Measurements from ENCODE around the gene NFATC4. TPM values are rescaled to one million over a fixed set of nuclear protein-coding genes. Genes with fewer than 3 reads are reported as not detected.

Gene NFATC4
- total and polyA plus RNA-seq, 10 of the 15 experiments (the other 5 are each of a cell fraction or from before 2014, with no cell fraction given): 0.97 to 14.3 (median 4.9) TPM

DNA sequence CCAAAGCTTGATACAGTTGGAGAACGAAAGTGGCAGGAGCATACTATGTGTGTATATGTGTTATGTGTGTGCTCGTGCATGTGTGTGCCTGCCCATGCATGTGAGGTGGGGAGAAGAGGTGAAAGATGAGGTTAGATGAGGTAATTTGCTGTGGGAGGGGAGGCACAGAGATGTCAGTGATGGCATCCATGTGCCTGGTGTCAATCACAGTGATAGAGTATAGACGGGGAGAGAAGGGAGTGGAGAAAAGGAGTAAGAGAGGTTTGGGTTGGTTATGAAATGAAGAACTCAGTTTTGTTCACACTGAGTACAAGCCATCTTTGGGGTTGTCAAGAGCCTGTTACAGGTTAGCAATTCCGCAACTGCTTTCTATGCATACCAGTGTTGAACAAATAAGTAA lies 16.2 kb downstream of the NFATC4 start:
- Histone ChIP-seq H3K79me2 (ENCODE audit: control insufficient read depth, insufficient read depth, low read length) (no peaks in the 10 kb centered on the region), H3K4me3 (no peak overlapping the region), H2AFZ (ENCODE audit: control insufficient read depth, low read depth, low read length) (no peak overlapping the region), H3K9ac (ENCODE audit: control insufficient read depth, insufficient read depth, low read length) (no peak overlapping the region), H3K4me2 (ENCODE audit: control insufficient read depth, insufficient read depth) (no peak overlapping the region), H3K4me1 (ENCODE audit: control insufficient read depth, insufficient read depth, low read length) (no peaks in the 10 kb centered on the region), H3K27ac (ENCODE audit: control insufficient read depth, insufficient read depth) (no peak overlapping the region), H3K36me3 (ENCODE audit: control insufficient read depth in 2 of 2, insufficient read depth in 2 of 2, low read length in 1 of 2) (no peaks in the 10 kb centered on the region), H3K27me3 (replicated peaks in 1 of 2; ENCODE audit: control insufficient read depth in 2 of 2, insufficient read depth in 2 of 2, low read length in 1 of 2) (no peaks in the 10 kb centered on the region; a peak in 1 of 4 replicates), H4K20me1 (ENCODE audit: control insufficient read depth, insufficient read depth) (no peaks in the 10 kb centered on the region), H3K9me3 (replicated peaks; ENCODE audit: control insufficient read depth, insufficient read depth, low read length) (no peaks in the 10 kb centered on the region)
- BruUV-seq (replicated peaks): no TSS peak
- 45% methylated on average over 4 of the region's 4 CpGs for WGBS (ENCODE audit: insufficient coverage, insufficient replicate concordance, low lambda C conversion rate, missing lambda C conversion rate)
- TF ChIP-seq PKNOX1 (IDR thresholded peaks at IDR 0.05) (peak; percentile 73), SMARCA5 (IDR thresholded peaks at IDR 0.05) (no peak)
- in situ Hi-C loops (cut with MboI): no loop called here
- RAD21 ChIA-PET (ENCODE audit: unreplicated experiment): no interaction called here
- no peak for ATAC-seq
- intact Hi-C loops (cut with micrococcal nuclease; ENCODE audit: unreplicated experiment): no loop called here
- POLR2A ChIA-PET: no interaction called here
- DNase-seq (ENCODE audit: low read depth, low spot score): no peak
- SMC1A ChIA-PET (ENCODE audit: uncharacterized antibody, unreplicated experiment): no interaction called here
- CTCF ChIA-PET: interaction anchor here (1.2 kb wide), 1 partner anchor 47 kb away, joined by 4 read pairs; no protein-coding TSS in a partner anchor
- no peak for FAIRE-seq

GRCh38 chr14:24385524-24385923 lies 17.5 kb downstream of the NFATC4 start:
- intact Hi-C loops (cut with micrococcal nuclease; ENCODE audit: unreplicated experiment) (no loop called here), in situ Hi-C loops (cut with MboI) (no loop called here)
- no peaks in the 10 kb centered on the region for H3K4me1 ChIP-seq (ENCODE audit: control insufficient read depth, insufficient read depth, low read length)
- DNase-seq (ENCODE audit: low read depth, low spot score): no peak
- no peak overlapping the region for H3K4me3 ChIP-seq
- no peak for ATAC-seq
- no peaks in the 10 kb centered on the region for H3K79me2 ChIP-seq (ENCODE audit: control insufficient read depth, insufficient read depth, low read length)
- no peaks in the 10 kb centered on the region; a peak in 2 of 4 replicates for H3K27me3 ChIP-seq (replicated peaks in 1 of 2; ENCODE audit: control insufficient read depth in 2 of 2, insufficient read depth in 2 of 2, low read length in 1 of 2)
- 47% methylated on average over 4 of the region's 4 CpGs for WGBS (ENCODE audit: insufficient coverage, insufficient replicate concordance, low lambda C conversion rate, missing lambda C conversion rate)
- FAIRE-seq: no peak
- H3K9me3 ChIP-seq (replicated peaks; ENCODE audit: control insufficient read depth, insufficient read depth, low read length): no peaks in the 10 kb centered on the region
- ChIA-PET POLR2A (interaction anchor here (0.6 to 1.1 kb wide), 2 partner anchors 21 to 841 kb away, joined by 4 to 6 read pairs; no protein-coding TSS in a partner anchor), RAD21 (ENCODE audit: unreplicated experiment) (no interaction called here), CTCF (interaction anchor here (0.6 to 1.5 kb wide), 3 partner anchors 24 to 1288 kb away, joined by 3 to 6 read pairs (median 4); no protein-coding TSS in a partner anchor), SMC1A (ENCODE audit: uncharacterized antibody, unreplicated experiment) (no interaction called here)
- no peaks in the 10 kb centered on the region for H4K20me1 ChIP-seq (ENCODE audit: control insufficient read depth, insufficient read depth)
- H2AFZ ChIP-seq (ENCODE audit: control insufficient read depth, low read depth, low read length): no peak overlapping the region
- TF ChIP-seq SIN3A (IDR thresholded peaks at IDR 0.05; ENCODE audit: low read depth, low read length) (no peak), MXI1 (IDR thresholded peaks at IDR 0.05; ENCODE audit: low read depth, low read length) (no peak), WRNIP1 (IDR thresholded peaks at IDR 0.05; ENCODE audit: borderline replicate concordance, low read depth, low read length) (no peak)
- TF ChIP-seq, protein P1, sequence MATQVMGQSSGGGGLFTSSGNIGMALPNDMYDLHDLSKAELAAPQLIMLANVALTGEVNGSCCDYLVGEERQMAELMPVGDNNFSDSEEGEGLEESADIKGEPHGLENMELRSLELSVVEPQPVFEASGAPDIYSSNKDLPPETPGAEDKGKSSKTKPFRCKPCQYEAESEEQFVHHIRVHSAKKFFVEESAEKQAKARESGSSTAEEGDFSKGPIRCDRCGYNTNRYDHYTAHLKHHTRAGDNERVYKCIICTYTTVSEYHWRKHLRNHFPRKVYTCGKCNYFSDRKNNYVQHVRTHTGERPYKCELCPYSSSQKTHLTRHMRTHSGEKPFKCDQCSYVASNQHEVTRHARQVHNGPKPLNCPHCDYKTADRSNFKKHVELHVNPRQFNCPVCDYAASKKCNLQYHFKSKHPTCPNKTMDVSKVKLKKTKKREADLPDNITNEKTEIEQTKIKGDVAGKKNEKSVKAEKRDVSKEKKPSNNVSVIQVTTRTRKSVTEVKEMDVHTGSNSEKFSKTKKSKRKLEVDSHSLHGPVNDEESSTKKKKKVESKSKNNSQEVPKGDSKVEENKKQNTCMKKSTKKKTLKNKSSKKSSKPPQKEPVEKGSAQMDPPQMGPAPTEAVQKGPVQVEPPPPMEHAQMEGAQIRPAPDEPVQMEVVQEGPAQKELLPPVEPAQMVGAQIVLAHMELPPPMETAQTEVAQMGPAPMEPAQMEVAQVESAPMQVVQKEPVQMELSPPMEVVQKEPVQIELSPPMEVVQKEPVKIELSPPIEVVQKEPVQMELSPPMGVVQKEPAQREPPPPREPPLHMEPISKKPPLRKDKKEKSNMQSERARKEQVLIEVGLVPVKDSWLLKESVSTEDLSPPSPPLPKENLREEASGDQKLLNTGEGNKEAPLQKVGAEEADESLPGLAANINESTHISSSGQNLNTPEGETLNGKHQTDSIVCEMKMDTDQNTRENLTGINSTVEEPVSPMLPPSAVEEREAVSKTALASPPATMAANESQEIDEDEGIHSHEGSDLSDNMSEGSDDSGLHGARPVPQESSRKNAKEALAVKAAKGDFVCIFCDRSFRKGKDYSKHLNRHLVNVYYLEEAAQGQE (IDR thresholded peaks at IDR 0.05; ENCODE audit: low read depth, low read length): no peak
- TF ChIP-seq, protein P2, sequence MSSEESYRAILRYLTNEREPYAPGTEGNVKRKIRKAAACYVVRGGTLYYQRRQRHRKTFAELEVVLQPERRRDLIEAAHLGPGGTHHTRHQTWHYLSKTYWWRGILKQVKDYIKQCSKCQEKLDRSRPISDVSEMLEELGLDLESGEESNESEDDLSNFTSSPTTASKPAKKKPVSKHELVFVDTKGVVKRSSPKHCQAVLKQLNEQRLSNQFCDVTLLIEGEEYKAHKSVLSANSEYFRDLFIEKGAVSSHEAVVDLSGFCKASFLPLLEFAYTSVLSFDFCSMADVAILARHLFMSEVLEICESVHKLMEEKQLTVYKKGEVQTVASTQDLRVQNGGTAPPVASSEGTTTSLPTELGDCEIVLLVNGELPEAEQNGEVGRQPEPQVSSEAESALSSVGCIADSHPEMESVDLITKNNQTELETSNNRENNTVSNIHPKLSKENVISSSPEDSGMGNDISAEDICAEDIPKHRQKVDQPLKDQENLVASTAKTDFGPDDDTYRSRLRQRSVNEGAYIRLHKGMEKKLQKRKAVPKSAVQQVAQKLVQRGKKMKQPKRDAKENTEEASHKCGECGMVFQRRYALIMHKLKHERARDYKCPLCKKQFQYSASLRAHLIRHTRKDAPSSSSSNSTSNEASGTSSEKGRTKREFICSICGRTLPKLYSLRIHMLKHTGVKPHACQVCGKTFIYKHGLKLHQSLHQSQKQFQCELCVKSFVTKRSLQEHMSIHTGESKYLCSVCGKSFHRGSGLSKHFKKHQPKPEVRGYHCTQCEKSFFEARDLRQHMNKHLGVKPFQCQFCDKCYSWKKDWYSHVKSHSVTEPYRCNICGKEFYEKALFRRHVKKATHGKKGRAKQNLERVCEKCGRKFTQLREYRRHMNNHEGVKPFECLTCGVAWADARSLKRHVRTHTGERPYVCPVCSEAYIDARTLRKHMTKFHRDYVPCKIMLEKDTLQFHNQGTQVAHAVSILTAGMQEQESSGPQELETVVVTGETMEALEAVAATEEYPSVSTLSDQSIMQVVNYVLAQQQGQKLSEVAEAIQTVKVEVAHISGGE (CRISPR knock-in tag; IDR thresholded peaks at IDR 0.05): no peak
- H3K4me2 ChIP-seq (ENCODE audit: control insufficient read depth, insufficient read depth): no peak overlapping the region
- no peak overlapping the region for H3K9ac ChIP-seq (ENCODE audit: control insufficient read depth, insufficient read depth, low read length)
- H3K27ac ChIP-seq (ENCODE audit: control insufficient read depth, insufficient read depth): no peak overlapping the region
- H3K36me3 ChIP-seq (ENCODE audit: control insufficient read depth in 2 of 2, insufficient read depth in 2 of 2, low read length in 1 of 2): no peaks in the 10 kb centered on the region
- BruUV-seq (replicated peaks): no TSS peak
